ENCODE results near the gene RIPK3. TPM values are rescaled to one million over a fixed set of nuclear protein-coding genes. Genes with fewer than 3 reads are reported as not detected.

The RIPK3 gene
- total RNA-seq, 1 experiment from 2014 or later = 0.35 TPM

DNA sequence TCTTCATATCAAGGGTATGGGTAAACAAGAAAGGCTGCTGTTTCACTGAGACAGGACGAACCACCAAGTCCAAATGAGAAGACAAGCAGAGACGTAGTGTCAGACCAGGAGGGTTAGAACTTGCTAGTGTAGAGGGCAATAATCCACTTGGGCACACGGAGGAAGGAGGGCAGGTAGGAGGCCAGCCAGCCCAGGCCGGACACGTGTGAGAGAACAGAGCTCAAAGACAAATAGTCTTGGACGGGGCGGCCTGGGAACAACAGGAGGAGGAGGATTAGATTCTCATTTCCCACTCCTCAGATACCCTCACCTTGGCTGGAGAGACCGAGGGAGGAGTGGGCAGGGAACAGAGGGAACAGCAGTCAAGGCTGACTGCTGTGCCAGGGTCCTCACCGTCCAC, 49.0 kb downstream of the RIPK3 start:
- H3K23me2 ChIP-seq (ENCODE audit: insufficient read length, low read depth, low read length, poor library complexity, severe bottlenecking) = no peaks in the 10 kb centered on the region
- H3K18ac ChIP-seq (ENCODE audit: insufficient read length, low read depth, low read length) = no peak overlapping the region
- H2BK120ac ChIP-seq (ENCODE audit: low read depth, low read length, poor library complexity, severe bottlenecking) = no peak overlapping the region
- Mint-ChIP-seq H3K27ac (no peak overlapping the region), H3K27me3 (ENCODE audit: low read depth) (no peaks in the 10 kb centered on the region), H3K4me3 (no peak overlapping the region), H3K9me3 (no peaks in the 10 kb centered on the region), H3K4me1 (no peaks in the 10 kb centered on the region), H3K36me3 (ENCODE audit: insufficient read depth in 1 of 3, low read depth in 3 of 3) (peaks cover 4 to 38% (median 8%) of the 10 kb centered on the region in 3 experiments; a peak in 6 of 7 replicates)
- no peak overlapping the region for H2BK15ac ChIP-seq (ENCODE audit: low read depth, low read length)
- H3K27me3 ChIP-seq (ENCODE audit: insufficient read depth, low read length) = no peaks in the 10 kb centered on the region
- H3K4me1 ChIP-seq (ENCODE audit: insufficient read depth, low read length) = no peaks in the 10 kb centered on the region
- H4K91ac ChIP-seq (ENCODE audit: insufficient read length, low read depth, low read length) = no peak overlapping the region
- H3K9me3 ChIP-seq (ENCODE audit: control insufficient read depth, low read depth, low read length) = no peaks in the 10 kb centered on the region
- no peak overlapping the region for H3K27ac ChIP-seq (ENCODE audit: insufficient read length, low read depth, low read length)
- H4K8ac ChIP-seq (replicated peaks; ENCODE audit: insufficient read length, low read depth, low read length) = no peak overlapping the region
- TF ChIP-seq, protein P1, sequence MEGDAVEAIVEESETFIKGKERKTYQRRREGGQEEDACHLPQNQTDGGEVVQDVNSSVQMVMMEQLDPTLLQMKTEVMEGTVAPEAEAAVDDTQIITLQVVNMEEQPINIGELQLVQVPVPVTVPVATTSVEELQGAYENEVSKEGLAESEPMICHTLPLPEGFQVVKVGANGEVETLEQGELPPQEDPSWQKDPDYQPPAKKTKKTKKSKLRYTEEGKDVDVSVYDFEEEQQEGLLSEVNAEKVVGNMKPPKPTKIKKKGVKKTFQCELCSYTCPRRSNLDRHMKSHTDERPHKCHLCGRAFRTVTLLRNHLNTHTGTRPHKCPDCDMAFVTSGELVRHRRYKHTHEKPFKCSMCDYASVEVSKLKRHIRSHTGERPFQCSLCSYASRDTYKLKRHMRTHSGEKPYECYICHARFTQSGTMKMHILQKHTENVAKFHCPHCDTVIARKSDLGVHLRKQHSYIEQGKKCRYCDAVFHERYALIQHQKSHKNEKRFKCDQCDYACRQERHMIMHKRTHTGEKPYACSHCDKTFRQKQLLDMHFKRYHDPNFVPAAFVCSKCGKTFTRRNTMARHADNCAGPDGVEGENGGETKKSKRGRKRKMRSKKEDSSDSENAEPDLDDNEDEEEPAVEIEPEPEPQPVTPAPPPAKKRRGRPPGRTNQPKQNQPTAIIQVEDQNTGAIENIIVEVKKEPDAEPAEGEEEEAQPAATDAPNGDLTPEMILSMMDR (conservative IDR thresholded peaks at IDR 0.05) = no peak
- H2BK12ac ChIP-seq (ENCODE audit: insufficient read length, low read depth, low read length) = no peak overlapping the region
- WGBS (ENCODE audit: extremely low coverage, insufficient read length, low lambda C conversion rate) = no CpG with 5 or more reads among the region's 9 CpGs
- no peak overlapping the region for H3K4me2 ChIP-seq (ENCODE audit: insufficient read depth, insufficient read length, low read length)
- H2AFZ ChIP-seq (ENCODE audit: low read length) = no peak overlapping the region
- no peak overlapping the region for H3K23ac ChIP-seq (ENCODE audit: insufficient read length, low read depth, low read length)
- no peak overlapping the region for H3K14ac ChIP-seq (ENCODE audit: insufficient read depth, low read length)
- no peak overlapping the region for H3K56ac ChIP-seq (ENCODE audit: insufficient read length, low read depth, low read length)
- no peak overlapping the region for H3K4ac ChIP-seq (ENCODE audit: low read depth, low read length)
- H3T11ph ChIP-seq (ENCODE audit: low read length) = no peak overlapping the region
- no peaks in the 10 kb centered on the region for H3K79me2 ChIP-seq (ENCODE audit: insufficient read depth, low read length)
- no peaks in the 10 kb centered on the region for H4K20me1 ChIP-seq (ENCODE audit: control insufficient read depth, insufficient read depth, insufficient read length)
- no peak overlapping the region for H4K5ac ChIP-seq (ENCODE audit: insufficient read length, low read depth, low read length)
- no peak overlapping the region for H2BK20ac ChIP-seq (ENCODE audit: low read depth, low read length, poor library complexity, severe bottlenecking)
- DNase-seq = no peak
- H3K9ac ChIP-seq (ENCODE audit: extremely low read depth, insufficient read length, low read length) = no peak overlapping the region
- H3K79me1 ChIP-seq (ENCODE audit: insufficient read depth, low read depth, low read length, poor library complexity, severe bottlenecking) = no peaks in the 10 kb centered on the region
- no peak overlapping the region for H2BK5ac ChIP-seq (ENCODE audit: insufficient read length, low read length)
- no peak overlapping the region for H2AK5ac ChIP-seq (ENCODE audit: insufficient read length, low read length)
